ENCODE measurements around the gene SGCE. TPM values are rescaled to one million over a fixed set of nuclear protein-coding genes. Genes with fewer than 3 reads are reported as not detected.

SGCE gene
- total and polyA plus RNA-seq, 2 donors (not counting 1 experiment from before 2014, with no cell fraction given): 8.9 to 13.0 TPM

DNA sequence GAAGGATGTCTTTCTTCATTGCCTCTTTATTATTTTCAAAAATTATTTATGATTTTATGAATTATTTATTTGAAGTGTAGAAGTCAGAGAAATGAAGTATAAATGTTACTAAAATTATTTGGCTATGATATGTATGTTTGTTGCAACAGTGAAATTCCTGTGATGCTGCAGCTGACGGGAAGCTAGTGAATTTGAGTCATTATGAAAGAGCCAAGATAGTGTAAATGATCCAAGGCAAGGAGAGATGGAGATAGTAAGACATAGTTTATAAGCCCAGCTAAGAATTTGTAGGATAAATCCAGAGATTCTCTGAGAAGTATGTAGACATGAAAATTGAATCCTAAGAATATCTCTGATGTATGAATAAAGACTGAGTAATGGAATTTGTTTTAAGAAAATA, 115.5 kb downstream of the SGCE start:
- ATAC-seq (ENCODE audit: low read depth) (no peak), DNase-seq (no peak)
- no peaks in the 10 kb centered on the region for H3K4me1 ChIP-seq (ENCODE audit: control insufficient read depth in 2 of 2, insufficient read depth in 2 of 2, low read length in 2 of 2)
- H3K79me2 ChIP-seq (ENCODE audit: control insufficient read depth, insufficient read depth, low read length): no peaks in the 10 kb centered on the region
- WGBS (ENCODE audit: insufficient coverage): 100% methylated on average over 1 of the region's 1 CpG
- H3K27me3 Mint-ChIP-seq: no peaks in the 10 kb centered on the region
- TF ChIP-seq, protein P1, sequence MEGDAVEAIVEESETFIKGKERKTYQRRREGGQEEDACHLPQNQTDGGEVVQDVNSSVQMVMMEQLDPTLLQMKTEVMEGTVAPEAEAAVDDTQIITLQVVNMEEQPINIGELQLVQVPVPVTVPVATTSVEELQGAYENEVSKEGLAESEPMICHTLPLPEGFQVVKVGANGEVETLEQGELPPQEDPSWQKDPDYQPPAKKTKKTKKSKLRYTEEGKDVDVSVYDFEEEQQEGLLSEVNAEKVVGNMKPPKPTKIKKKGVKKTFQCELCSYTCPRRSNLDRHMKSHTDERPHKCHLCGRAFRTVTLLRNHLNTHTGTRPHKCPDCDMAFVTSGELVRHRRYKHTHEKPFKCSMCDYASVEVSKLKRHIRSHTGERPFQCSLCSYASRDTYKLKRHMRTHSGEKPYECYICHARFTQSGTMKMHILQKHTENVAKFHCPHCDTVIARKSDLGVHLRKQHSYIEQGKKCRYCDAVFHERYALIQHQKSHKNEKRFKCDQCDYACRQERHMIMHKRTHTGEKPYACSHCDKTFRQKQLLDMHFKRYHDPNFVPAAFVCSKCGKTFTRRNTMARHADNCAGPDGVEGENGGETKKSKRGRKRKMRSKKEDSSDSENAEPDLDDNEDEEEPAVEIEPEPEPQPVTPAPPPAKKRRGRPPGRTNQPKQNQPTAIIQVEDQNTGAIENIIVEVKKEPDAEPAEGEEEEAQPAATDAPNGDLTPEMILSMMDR (IDR thresholded peaks at IDR 0.05): no peak
- no peak for TF ChIP-seq EZH2 (IDR thresholded peaks at IDR 0.05; ENCODE audit: borderline replicate concordance, insufficient read depth, low read depth, low read length, poor library complexity, severe bottlenecking)
- H2AFZ ChIP-seq (ENCODE audit: insufficient read depth, low read depth, low read length, poor library complexity, severe bottlenecking): no peak overlapping the region
- ChIA-PET POLR2A (no interaction called here), CTCF (no interaction called here)
- no peak overlapping the region for H3K4me2 ChIP-seq (replicated peaks; ENCODE audit: low read depth, low read length, poor library complexity, severe bottlenecking)
- H3K27ac ChIP-seq (ENCODE audit: low read length in 2 of 2): no peak overlapping the region
- no peaks in the 10 kb centered on the region for H4K20me1 ChIP-seq (ENCODE audit: control insufficient read depth, insufficient read depth, low read length, poor library complexity, severe bottlenecking)
- no peaks in the 10 kb centered on the region for H3K4me1 Mint-ChIP-seq
- H3K9me3 ChIP-seq (ENCODE audit: control extremely low read depth in 1 of 3, control insufficient read depth in 2 of 3, insufficient read depth in 1 of 3, low read length in 2 of 3): no peaks in the 10 kb centered on the region
- H3K4me3 Mint-ChIP-seq: no peak overlapping the region
- no peaks in the 10 kb centered on the region for H3K27me3 ChIP-seq (replicated peaks in 1 of 4; ENCODE audit: control extremely low read depth in 1 of 4, control insufficient read depth in 3 of 4, insufficient read depth in 4 of 4, low read length in 3 of 4)
- H3K9ac ChIP-seq (ENCODE audit: low read length): no peak overlapping the region
- intact Hi-C loops (cut with micrococcal nuclease): no loop called here
- H3K27ac Mint-ChIP-seq: no peak overlapping the region
- H3K9me3 Mint-ChIP-seq (ENCODE audit: insufficient read depth): no peaks in the 10 kb centered on the region
- H3K36me3 ChIP-seq (replicated peaks in 1 of 2; ENCODE audit: control extremely low read depth in 1 of 2, control insufficient read depth in 1 of 2, extremely low read depth in 1 of 2, insufficient read depth in 2 of 2, low read length in 1 of 2): peaks cover 7 to 11% of the 10 kb centered on the region in 2 experiments
- H3K4me3 ChIP-seq (ENCODE audit: control extremely low read depth in 1 of 5, extremely low read depth in 1 of 5, insufficient read depth in 1 of 5, low read depth in 2 of 5, low read length in 4 of 5): no peak overlapping the region

Other genes with a start within 250 kb of the SGCE start
- 47.9 and 52.4 TPM in 2 replicates for gene CASD1, start 146.3 kb downstream of the SGCE start, total RNA-seq
- 9.2 and 19.0 TPM in 2 replicates for gene CASD1, start 146.3 kb downstream of the SGCE start, polyA plus RNA-seq